Adrenal gland (tissue), 12 donors: ENCODE results near the gene GLDC. TPM values are rescaled to one million over a fixed set of nuclear protein-coding genes. Genes with fewer than 3 reads are reported as not detected.

ENCODE experiments used
- DNase-seq, 7 donors: peaks; one replicate each; pipeline ENCODE4 v3.0.0-alpha.2; 2019 to 2020
- H3K27ac ChIP-seq, 5 donors: fragments of 200-600 bp; sonication (generic) in 4 of 5; 1 replicate in 3 of 5; 2 replicates in 2 of 5; pipeline versions ENCODE4 v1.5.1 to v1.8.0; 2016 to 2020; ENCODE audit warnings: mild to moderate bottlenecking in 1 of 5
- H3K27me3 ChIP-seq: fragments of 200-600 bp; 2 replicates; pipeline ENCODE4 v1.8.0; 2021
- H3K36me3 ChIP-seq, 2 donors: fragments of 200-600 bp; replicated peaks in 1 of 2; 1 replicate in 1 of 2; 2 replicates in 1 of 2; pipeline versions ENCODE4 v1.5.1 to v1.8.0; 2018 to 2022
- H3K4me1 ChIP-seq, 2 donors: fragments of 200-600 bp; replicated peaks in 1 of 2; 1 replicate in 1 of 2; 2 replicates in 1 of 2; pipeline versions ENCODE4 v1.5.1 to v1.8.0; 2018 to 2021
- H3K4me3 ChIP-seq, 4 donors: fragments of 200-600 bp; sonication (generic) in 3 of 4; one replicate each; pipeline ENCODE4 v1.5.1; 2016 to 2018
- H3K9me3 ChIP-seq, 3 donors: fragments of 200-600 bp; sonication (generic) in 1 of 3; replicated peaks in 1 of 3; 1 replicate in 2 of 3; 2 replicates in 1 of 3; pipeline versions ENCODE4 v1.5.1 to v1.8.0; 2016 to 2021
- POLR2A ChIP-seq, 2 donors: fragments of 450-650 bp; IDR thresholded peaks; one replicate each; pipeline ENCODE4 v1.6.1; 2017; ENCODE audit warnings: antibody characterized with exemption in 2 of 2, mild to moderate bottlenecking in 2 of 2, moderate library complexity in 1 of 2
- WGBS, 4 donors: extraction: QIAGEN DNeasy Blood & Tissue Kit in 2 of 4; methylation state at CpG; one replicate each; pipeline versions ENCODE4 v1.1.5 to v1.1.7; 2013 to 2017; 5-methylcytosine and 5-hydroxymethylcytosine counted together
- intact Hi-C, 2 donors: fragments of 100-400 bp; cut with DNase I; formaldehyde crosslinking; loops; one replicate each; pipeline versions ENCODE4 v1.14.1 to v1.15.0; 2022 to 2023
- polyA plus RNA-seq, 3 donors: library from polyadenylated mRNA; stranded (reverse); fragments of 200-250 nt in 2 of 3; fragments of 350-450 nt in 1 of 3; fragmentation: Illumina TruSeq in 1 of 3; extraction: RNeasy Lipid Tissue Mini Kit (QIAGEN cat#74804) in 1 of 3; gene quantifications; one replicate each; pipeline ENCODE4 v1.2.3, GENCODE V29; 2013 to 2014
- total RNA-seq, 9 donors: library from RNA; depleted of rRNA in 4 of 9; stranded (reverse); fragments of >200 nt in 4 of 9; fragments of 120-200 nt in 1 of 9; fragmentation: NEBNext Ultra II Directional in 1 of 9; extraction: Animal tissue kit (Norgen Biotek cat#: 25700) in 1 of 9; gene quantifications; one replicate each; pipeline versions ENCODE4 v1.1.0 to v1.2.4, GENCODE V29; 2013 to 2023
- TF ChIP-seq, protein P1 (sequence below), 6 experiments: fragments of 450-650 bp in 4 of 6; fragments of 200-600 bp in 2 of 6; sonication (generic) in 1 of 6; IDR thresholded peaks; 1 replicate in 5 of 6; 2 replicates in 1 of 6; pipeline versions ENCODE4 v1.5.1 to v1.8.0; 2016 to 2021; ENCODE audit warnings: antibody characterized with exemption in 6 of 6, mild to moderate bottlenecking in 2 of 6, moderate library complexity in 1 of 6
- donor health status: healthy with polysubstance abuse.
- donor health status: Bipolar disorder and iron deficiency.
- donor health status: DM: yes; HTN: yes; CAD: no.
- donor health status: DM: no; HTN: no; CAD: no.
- donor health status: DM: no; HTN: no; CAD: no.
- donor health status: DM: yes; HTN: yes; CAD: no.

Gene GLDC
- total and polyA plus RNA-seq, 12 donors, result 0.14 to 1.3 (median 0.36) TPM; not detected in 2

DNA sequence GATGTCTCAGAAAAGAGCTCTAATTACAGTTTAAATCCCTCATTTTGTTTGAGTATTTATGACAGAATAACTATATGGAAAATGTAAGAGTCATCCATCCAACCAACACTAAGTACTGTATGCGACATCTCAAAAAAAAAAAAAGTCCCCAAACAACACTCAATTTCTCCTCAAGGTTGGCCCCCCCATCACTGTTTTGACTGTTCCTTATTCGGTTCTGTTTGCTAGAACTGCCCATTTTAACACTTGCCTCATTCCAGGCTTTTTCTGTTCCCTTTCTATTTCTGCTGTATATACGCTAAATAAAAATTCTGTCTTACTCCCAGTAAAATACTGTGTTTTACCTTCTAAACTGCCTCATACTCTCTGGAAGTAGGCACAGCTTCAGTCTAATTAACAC lies 25.2 kb downstream of the GLDC start:
- Histone ChIP-seq H3K27me3 (peaks cover 4% of the 10 kb centered on the region), H3K4me1 (no peaks in the 10 kb centered on the region), H3K9me3 (no peaks in the 10 kb centered on the region), H3K4me3 (no peak overlapping the region), H3K27ac (no peak overlapping the region), H3K36me3 (no peaks in the 10 kb centered on the region)
- TF ChIP-seq, protein P1, sequence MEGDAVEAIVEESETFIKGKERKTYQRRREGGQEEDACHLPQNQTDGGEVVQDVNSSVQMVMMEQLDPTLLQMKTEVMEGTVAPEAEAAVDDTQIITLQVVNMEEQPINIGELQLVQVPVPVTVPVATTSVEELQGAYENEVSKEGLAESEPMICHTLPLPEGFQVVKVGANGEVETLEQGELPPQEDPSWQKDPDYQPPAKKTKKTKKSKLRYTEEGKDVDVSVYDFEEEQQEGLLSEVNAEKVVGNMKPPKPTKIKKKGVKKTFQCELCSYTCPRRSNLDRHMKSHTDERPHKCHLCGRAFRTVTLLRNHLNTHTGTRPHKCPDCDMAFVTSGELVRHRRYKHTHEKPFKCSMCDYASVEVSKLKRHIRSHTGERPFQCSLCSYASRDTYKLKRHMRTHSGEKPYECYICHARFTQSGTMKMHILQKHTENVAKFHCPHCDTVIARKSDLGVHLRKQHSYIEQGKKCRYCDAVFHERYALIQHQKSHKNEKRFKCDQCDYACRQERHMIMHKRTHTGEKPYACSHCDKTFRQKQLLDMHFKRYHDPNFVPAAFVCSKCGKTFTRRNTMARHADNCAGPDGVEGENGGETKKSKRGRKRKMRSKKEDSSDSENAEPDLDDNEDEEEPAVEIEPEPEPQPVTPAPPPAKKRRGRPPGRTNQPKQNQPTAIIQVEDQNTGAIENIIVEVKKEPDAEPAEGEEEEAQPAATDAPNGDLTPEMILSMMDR (IDR thresholded peaks at IDR 0.05), result no peak
- TF ChIP-seq POLR2A (IDR thresholded peaks at IDR 0.05), result no peak
- intact Hi-C loops, result no loop called here
- DNase-seq, result no peak
- WGBS, 4 donors, result 79 to 86% (median 82%) methylated on average over 3 of the region's 3 CpGs

DNA sequence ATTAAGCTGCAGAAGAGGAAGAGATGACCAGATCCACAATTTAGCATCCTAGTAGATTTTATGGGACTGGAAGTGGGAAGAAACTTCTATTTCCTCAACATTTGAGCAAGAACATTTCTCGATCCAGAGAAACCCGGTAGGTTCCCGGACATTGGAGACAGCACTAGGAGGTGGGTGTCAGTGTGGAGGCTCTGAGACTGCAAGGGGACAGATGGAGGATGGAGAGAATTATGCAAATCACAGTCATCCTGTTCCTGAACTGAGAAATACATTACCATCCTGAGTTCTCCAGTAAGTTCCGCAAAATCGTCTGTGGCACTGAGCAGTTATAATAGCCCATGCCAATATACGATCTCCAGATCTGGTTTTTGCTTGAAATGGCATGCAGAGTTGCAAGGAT lies 25.6 kb downstream of the GLDC start:
- WGBS, 4 donors, result 73 to 95% (median 89%) methylated on average over 6 of the region's 6 CpGs
- Histone ChIP-seq H3K4me1 (no peaks in the 10 kb centered on the region), H3K27me3 (peaks cover 4% of the 10 kb centered on the region), H3K27ac (no peak overlapping the region), H3K4me3 (no peak overlapping the region), H3K36me3 (no peaks in the 10 kb centered on the region), H3K9me3 (no peaks in the 10 kb centered on the region)
- TF ChIP-seq, protein P1 (IDR thresholded peaks at IDR 0.05), result no peak
- TF ChIP-seq POLR2A (IDR thresholded peaks at IDR 0.05), result no peak
- intact Hi-C loops, result no loop called here
- no peak for DNase-seq

DNA sequence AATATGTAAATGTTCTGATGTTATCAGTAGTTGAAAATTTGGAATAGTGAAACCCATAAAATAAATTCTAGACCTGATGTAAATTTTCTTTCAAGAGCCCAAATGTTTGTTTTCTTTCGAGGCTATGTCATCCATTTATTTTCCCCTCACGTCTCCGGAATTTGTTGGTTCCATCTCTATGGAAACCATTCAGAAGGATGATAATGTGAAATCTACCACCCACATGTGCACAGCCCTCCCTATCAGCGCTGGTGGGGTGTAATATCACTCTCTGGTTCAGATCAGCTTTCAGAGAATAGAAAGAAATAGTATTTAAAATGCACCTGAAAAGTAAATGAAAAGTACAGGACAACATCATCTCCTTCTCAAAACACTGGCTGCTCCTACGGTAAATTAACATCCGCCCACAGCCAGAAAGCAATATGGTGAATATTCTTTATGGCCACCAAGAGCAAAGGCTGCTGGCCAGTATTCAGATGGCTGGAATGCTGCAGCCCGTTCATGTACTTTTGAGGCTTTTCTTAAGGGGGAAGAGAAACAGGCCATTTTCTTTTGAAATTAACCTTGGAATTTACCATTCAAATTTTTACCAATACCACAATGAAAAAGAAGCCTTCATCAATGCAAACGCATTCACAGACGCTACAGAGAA lies 28.5 kb downstream of the GLDC start:
- TF ChIP-seq, protein P1 (IDR thresholded peaks at IDR 0.05), result no peak
- no peak for TF ChIP-seq POLR2A (IDR thresholded peaks at IDR 0.05)
- no peak for DNase-seq

DNA sequence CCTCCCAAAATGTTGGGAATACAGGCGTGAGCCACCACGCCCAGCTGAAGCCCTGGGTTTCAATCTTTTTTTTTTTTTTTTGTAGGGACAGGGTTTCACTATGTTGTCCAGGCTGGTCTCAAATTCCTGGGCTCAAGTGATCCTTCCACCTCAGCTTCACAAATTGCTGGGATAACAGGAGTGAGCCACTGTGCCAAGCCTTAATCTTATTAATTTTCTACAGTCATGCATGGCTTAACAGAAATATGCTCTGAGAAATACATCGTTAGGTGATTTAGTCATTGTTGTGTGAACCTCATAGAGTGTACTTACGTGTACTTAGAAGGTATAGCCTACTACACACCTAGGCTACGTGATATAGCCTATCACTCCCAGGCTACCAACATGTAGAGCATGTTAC lies 31.0 kb downstream of the GLDC start:
- no peaks in the 10 kb centered on the region for H3K36me3 ChIP-seq
- no peak for DNase-seq
- no peaks in the 10 kb centered on the region for H3K27me3 ChIP-seq
- 80 to 91% (median 86%) methylated on average over 5 of the region's 5 CpGs for WGBS, 4 donors
- no peaks in the 10 kb centered on the region for H3K4me1 ChIP-seq
- no peaks in the 10 kb centered on the region for H3K9me3 ChIP-seq
- intact Hi-C loops, result no loop called here
- H3K27ac ChIP-seq, result no peak overlapping the region
- H3K4me3 ChIP-seq, result no peak overlapping the region
- TF ChIP-seq, protein P1 (IDR thresholded peaks at IDR 0.05), result no peak
- no peak for TF ChIP-seq POLR2A (IDR thresholded peaks at IDR 0.05)

More for the DNA sequence above, 28.5 kb downstream of the GLDC start:
- H3K27me3 ChIP-seq, result no peaks in the 10 kb centered on the region
- no peaks in the 10 kb centered on the region for H3K36me3 ChIP-seq
- intact Hi-C loops, result no loop called here
- no peaks in the 10 kb centered on the region for H3K4me1 ChIP-seq
- 63 to 69% (median 65%) methylated on average over 9 of the region's 9 CpGs for WGBS, 4 donors
- H3K9me3 ChIP-seq, result no peaks in the 10 kb centered on the region
- H3K4me3 ChIP-seq, result no peak overlapping the region
- H3K27ac ChIP-seq, result no peak overlapping the region
